GM19023 (cell line): Measurements from ENCODE around the gene LPP.
A peak's percentile ranks its signal among the peaks of the same experiment; 100 is the strongest.

Source experiments
- ATAC-seq: cut with Tn5 transposase; IDR thresholded peaks from one replicate; pipeline ENCODE4 v1.9.1; 2021; ENCODE audit warnings: mild to moderate bottlenecking, moderate library complexity; ENCODE audit not compliant: unreplicated experiment

Gene LPP

GRCh38 chr3:188721990-188722389, 568.0 kb downstream of the LPP start:
- ATAC-seq: no peak

GRCh38 chr3:188722963-188723362, 569.0 kb downstream of the LPP start:
- no peak for ATAC-seq

- no peak for ATAC-seq
These were observed 573.1 kb downstream of the LPP start for GRCh38 chr3:188727052-188727451.

DNA sequence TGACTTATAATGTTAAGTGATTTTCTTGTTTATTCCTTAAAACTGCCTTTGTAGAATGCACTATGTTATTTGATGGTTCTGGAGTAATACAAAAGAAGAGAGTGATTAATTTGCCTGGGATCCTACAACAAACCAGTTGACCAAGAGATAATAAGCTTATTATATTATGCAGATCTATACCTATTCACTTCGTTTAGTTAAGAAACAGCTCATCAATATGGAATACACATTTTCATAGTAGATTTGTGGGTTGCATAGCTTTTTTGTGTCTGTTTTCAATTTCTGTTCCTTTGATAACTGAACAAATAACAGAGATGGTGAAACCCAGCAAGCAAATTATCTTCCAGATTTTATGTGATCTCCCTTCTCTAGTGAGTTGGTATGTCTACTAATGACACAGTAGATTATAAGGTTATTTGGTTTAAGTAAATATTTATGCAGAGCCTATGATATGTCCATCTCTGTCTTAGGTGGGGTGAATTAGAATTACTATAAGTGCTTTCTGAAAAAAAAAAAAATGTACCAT, 574.5 kb downstream of the LPP start:
- ATAC-seq: no peak

DNA sequence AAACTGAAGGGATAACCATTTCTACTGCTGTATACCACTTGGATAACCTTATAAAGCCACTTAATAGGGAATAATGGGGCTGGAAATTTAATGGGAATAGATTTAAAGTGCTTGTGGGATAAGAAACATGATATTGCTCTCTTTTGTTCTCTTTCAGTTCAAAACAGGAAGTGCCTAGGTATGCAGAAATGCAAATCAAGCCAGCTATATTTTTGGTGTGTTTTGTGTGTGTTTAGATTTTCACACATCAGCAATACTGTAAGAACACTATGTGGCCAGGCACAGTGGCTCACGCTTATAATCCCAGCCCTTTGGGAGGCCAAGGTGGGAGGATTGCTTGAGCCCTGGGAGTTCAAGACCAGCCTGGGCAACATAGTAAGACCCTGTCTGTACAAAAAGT, 575.5 kb downstream of the LPP start:
- ATAC-seq: no peak

GRCh38 chr3:188734395-188734794, 580.4 kb downstream of the LPP start:
- ATAC-seq: no peak

DNA sequence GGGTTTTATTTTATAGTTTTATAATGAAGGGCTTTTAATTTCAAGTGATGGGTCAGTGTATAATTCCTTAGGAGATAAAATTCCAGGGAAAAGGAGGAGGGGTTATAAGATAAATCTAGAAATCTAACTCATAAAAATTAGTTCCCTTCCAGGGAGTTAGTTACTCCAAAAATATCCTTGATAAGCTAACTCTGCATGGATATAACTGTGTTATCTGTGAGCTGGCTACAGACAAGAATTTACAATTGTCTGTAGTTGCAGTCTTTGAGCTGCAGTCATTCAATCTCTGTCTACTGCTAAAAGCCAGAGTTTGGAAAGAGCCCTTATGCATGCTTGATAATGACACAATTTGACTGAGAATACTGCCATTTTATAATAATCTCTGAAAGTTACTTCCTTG, 585.6 kb downstream of the LPP start:
- no peak for ATAC-seq

DNA sequence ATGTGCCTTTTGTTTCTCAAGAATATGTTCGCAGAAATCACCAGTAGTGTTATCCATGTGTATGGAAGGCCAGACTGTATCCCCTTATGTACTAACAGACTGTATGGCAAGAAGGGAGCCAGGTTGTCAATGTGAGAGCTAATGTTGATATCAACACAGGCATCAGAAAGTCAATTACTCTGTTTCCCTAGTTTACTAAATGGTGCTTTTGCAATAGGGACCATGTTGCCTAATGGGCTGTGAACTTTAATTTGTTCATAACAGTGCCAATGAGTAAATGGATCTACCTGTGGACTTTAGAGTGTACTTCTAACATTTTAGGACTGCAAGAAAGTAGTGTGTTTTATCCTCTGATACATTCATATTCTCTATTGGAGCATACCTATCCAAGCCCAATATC, 586.1 kb downstream of the LPP start:
- no peak for ATAC-seq

DNA sequence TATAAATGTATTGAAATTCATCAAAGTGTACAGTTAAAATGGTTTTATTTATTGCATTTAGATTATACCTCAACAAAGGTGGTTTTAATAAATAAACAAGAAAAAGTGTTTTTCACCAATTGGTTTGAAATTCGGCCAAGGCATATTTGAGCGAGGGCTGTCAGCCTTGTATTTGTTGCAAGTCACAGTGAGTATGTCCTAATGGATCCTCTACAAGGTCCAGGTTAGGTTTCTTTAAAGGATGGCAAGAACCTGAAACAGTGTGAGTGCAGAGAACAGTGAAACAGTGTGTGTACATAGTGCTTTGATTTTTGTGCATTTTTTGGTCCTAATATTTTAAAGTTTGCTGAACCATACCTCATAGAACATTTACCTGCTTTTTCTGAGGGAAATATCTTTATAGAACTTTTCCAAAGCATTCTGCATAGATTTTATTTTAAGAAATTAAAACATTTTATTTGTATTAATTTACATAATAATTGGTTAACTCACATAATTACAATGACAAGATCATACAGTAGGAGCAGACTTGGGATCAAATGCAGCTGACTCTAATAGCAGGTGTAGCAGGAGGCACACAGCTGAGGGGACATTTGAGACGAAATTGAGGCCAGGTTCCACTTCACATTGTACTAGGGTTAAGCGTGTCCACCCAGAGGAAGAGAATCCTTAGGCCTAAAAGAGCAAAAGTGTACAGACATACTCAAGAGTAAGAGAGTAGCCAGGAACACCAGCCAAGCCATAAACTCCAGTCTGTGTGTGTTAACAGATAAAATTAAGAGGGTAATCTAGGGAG, 589.0 kb downstream of the LPP start:
- ATAC-seq: no peak

DNA sequence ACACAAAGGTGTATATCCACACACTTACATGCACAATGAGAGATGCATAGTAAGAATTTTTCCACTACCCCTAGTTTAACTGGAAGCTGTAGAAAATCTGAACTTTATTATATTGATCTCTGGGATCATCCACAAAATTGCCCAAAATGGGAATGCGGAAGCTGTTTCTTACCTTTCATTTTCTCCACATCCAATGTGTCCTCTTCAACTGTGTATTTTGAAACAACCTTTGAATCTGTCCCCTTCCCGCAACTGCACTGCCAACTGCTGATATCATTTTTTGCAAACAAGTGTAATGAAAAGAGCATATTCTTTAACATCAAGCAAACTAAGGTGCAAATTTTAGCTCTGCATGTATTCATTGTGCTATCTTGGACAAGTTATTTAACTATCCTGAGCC, 590.2 kb downstream of the LPP start:
- ATAC-seq: no peak

DNA sequence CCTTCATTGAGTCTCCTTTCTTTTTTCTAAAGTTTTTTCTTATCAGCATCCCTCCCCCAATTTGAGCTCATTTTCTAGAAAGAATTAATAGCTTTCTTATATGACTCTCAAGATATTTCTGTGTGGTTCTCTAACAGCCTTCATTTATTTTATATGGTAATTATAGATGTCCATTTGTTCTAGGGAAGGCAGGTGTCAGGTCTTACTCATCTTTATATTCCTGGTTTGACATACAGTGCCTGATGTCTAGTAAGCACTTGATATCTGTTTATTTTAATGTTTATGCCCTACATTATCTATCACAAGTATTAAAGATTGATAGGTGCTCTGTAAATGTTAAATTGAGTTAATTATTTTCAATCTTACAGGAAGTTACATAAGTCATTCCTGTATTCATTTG, 591.1 kb downstream of the LPP start:
- ATAC-seq: no peak

GRCh38 chr3:188746291-188746783, 592.4 kb downstream of the LPP start:
- ATAC-seq: no peak

DNA sequence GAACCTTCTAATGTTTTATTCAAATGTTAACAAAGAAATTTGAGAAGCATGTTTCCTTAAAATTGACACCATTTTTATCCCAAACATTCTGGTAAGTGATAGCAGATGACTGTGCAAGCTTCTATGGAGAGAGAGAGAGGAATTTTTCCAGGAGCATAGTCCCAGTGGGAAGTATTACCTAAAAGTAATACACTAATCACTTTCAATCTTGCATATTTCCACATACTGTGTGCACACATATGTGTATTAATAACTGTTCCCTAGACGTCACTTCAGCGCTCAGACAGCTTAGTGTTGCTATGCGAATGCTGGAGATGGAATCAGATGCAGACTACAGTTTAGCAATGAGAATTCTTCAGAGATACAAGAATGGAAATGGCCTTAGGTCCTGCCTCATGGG, 593.5 kb downstream of the LPP start:
- no peak for ATAC-seq

DNA sequence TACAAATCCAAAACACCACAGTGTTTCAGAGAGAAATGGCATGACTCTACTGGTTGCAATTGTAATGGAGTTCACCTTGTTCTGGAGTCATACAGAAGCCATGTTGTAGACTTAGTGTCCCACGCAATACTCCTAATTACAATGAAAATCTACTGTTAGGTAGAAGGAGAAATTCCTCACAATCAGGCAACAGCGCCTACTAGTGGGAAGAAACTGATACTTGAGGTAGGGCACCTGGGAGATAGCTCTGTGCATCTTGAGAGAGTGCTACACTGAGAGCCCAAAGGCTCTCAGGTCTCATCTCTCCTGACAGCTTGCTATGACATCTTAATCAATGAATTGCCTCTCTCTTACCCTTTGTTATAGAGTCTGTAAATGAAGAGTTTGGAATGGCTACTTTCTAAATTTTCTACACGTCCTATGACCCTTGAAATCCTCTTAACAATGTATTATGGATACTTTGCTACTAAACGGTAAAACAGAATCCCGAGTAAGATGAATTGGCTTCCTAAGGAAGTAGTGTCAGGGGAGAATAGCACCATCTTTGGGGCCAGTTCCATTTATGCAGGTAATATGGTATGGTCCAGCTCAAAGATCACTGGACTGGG, 595.2 kb downstream of the LPP start:
- ATAC-seq: no peak

DNA sequence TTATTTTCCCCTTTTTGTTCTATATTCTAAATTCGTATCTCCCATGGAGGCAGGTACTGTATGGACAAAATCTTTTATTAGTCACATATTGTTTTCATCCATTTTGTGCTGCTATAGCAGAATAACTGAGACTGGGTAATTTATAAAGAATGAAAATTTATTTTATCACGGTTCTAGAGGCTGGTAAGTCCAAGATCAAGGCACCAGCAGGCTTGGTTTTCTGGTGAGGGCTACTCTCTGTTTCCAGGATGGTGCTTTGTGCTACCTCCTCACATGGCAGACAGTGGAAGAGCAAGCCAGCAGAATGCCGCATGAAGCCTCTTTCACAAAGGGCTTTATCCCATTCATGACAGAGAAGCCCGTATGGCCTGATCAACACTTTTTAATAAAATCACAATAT, 595.9 kb downstream of the LPP start:
- no peak for ATAC-seq

DNA sequence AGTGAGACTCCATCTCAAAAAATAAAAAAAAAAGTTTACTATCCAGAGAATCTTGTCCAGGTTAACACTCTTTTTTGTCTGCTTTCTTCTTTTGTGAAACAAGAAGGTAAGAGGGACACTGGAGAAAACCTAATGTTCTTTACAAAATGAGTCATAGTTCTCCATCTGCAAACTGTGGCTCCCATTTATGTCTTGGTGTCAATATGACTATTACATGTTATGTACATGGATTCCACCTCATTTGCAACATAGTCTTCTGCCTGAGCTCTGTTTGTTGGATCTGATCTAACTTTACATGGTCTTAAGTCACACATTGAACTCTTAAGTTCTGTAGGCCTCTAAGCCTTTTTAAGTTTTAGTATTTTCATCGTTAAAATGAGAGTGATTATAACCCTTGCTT, 596.7 kb downstream of the LPP start:
- ATAC-seq: no peak

- ATAC-seq: peak; percentile 25
These were observed 598.9 kb downstream of the LPP start for GRCh38 chr3:188752850-188753249.

GRCh38 chr3:188754267-188754666, 600.3 kb downstream of the LPP start:
- ATAC-seq: no peak

DNA sequence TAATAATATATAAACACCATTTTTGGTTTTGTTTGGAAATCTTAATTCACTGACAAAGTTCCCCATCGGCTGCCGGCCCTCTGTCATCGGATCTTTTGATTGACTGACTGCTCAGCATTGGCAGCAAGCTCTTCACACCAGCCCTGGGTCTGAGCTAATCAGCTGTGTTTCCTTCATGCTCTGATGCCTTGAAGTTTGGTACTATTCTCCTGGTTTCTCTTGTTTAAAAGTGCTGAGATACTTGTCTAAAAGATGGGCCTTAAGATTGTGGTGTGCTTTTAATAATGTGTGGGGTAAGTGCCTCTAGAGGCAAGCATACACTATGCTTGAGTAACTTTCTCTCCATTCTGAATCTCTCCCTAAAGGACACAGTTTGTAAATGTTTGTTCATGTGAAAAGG, 602.3 kb downstream of the LPP start:
- no peak for ATAC-seq

DNA sequence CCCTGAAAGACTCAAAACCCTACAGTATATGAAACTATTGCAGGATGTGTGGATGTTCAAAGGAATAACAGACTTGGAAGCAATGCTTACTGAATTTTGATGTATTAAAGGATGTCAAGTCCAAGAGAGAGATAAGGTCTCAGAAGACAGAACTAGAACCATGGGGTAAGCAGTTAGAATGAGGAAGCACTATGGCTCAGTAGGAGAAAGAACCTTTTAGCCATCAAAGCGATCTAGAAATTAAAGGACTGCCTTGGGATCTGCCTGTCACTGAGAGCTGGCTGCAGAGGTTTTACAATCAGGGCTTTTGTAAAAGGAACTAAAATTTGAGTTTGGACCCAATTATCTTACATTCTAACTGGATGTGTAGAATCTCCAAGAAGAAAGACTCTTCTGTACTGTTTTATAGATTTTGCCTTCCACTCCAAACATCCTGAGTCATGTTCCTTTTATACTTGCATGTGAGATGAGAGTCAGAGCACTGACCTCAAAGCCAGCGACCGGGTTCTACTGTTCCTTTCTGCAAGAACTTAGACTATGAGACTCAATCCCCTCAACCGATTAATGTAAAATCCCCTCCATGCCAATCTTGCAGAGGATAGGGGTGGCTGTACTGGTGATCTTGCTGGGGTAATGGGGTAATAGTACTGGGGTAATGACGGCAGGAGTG, 605.5 kb downstream of the LPP start:
- ATAC-seq: no peak

DNA sequence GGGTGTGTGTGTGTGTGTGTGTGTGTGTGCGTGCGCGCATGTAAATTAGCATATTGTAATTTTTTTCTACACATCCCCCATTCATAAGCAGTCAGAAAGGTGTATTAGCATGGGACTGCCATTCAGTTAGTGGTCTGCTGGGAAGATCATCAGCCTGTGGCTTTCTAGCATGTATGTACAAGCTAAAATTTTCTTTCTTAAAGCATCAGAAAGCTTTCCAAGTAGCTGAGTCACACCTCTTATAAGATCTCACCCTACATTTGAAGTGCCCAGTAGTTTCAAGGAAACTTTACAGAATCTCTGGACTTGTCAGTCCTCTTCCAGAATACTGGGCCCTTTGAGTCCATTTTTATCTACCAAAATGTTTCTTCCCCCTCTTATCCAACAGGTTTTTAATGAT, 606.5 kb downstream of the LPP start:
- ATAC-seq: no peak

- no peak for ATAC-seq
These were observed 607.5 kb downstream of the LPP start for GRCh38 chr3:188761439-188761838.
